ENCODE results near the gene NEGR1. TPM values are rescaled to one million over a fixed set of nuclear protein-coding genes. Genes with fewer than 3 reads are reported as not detected.

NEGR1 gene
- total RNA-seq, 1 experiment from 2014 or later = not detected

DNA sequence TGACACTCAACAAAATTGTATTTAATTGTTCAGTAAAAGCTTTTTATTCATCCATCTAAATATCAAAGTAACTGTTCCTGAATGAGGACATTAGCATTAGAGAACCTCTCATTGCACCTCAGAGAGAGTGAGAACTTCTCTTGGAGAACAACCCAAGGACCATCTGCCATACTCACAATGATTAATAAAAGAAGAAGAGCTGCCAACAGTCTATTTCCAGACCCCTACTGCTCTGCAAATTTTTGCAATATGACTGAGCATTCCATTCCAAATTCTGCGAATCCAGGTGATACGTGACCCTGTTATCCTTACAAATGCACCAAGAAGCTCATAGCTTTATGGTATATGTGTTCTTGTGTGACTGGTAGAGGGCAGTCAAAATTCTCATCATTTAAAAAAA lies 422.5 kb downstream of the NEGR1 start:
- in situ Hi-C loops (cut with HindIII; ENCODE audit: low pct_unique_long_range_greater_than_20kb, low sequenced_read_pairs) = no loop called here

DNA sequence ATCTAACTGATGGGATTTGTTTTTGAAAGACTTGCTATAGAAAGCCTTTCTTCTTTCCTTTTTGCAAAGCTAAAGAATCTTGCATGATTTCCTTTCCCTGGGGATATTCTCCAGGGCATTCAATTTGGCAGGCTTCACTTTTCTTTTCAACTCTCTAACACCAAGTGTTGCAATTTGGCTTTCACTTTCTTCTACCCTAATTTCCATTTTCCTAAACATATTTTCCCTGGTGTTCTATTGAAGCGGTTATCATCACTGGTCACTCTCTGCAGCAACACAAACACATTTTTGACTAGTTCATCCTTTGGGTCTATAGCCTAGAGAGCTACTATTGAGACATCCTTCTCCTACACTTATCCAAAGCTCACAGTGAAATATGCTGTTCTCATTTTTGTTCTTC lies 424.5 kb downstream of the NEGR1 start:
- no peak for DNase-seq (ENCODE audit: low read depth, low spot score)
- in situ Hi-C loops (cut with HindIII; ENCODE audit: low pct_unique_long_range_greater_than_20kb, low sequenced_read_pairs) = no loop called here

More for the DNA sequence above, 422.5 kb downstream of the NEGR1 start:
- no peak for DNase-seq (ENCODE audit: low read depth, low spot score)

DNA sequence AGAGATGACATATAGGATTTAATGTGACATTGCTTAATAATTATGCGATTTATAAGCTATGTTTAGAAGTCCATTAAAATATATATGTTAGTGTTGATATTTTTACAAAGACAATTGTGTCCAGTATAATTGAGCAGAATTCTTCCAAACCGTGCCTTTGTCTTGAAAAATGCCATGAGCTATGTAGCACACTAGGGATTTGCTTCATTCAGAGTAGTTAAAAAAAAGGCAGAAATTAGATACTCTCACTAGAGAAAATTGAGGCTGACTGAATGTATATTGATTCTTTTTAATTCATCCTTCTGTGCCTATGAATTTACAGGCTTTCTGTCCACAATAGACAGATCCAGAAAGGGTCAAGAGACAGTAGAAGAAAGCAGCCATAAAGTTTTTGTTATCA lies 429.0 kb downstream of the NEGR1 start:
- no peak for DNase-seq (ENCODE audit: low read depth, low spot score)
- in situ Hi-C loops (cut with HindIII; ENCODE audit: low pct_unique_long_range_greater_than_20kb, low sequenced_read_pairs) = no loop called here

DNA sequence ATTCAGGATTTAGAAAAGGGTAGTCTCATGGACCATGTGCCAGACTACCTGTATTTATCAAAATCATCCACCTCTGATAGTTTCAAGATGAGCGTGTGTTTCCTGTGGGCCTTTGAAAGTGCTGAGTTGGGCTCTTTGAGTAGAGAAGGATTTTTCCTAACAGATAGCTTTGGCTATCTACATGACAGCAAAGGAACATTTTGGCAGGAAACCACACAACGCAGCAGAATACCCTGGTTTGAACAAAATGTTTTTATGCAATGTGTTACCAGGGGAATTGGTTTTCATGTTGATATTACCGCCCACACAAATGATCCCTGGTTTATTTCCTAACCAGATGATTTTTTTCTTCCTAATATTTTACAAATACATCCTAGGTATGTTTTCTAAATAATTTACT lies 431.4 kb downstream of the NEGR1 start:
- in situ Hi-C loops (cut with HindIII; ENCODE audit: low pct_unique_long_range_greater_than_20kb, low sequenced_read_pairs) = no loop called here
- DNase-seq (ENCODE audit: low read depth, low spot score) = no peak

GRCh38 chr1:71850515-71850914 lies 431.8 kb downstream of the NEGR1 start:
- DNase-seq (ENCODE audit: low read depth, low spot score) = no peak
- in situ Hi-C loops (cut with HindIII; ENCODE audit: low pct_unique_long_range_greater_than_20kb, low sequenced_read_pairs) = no loop called here

DNA sequence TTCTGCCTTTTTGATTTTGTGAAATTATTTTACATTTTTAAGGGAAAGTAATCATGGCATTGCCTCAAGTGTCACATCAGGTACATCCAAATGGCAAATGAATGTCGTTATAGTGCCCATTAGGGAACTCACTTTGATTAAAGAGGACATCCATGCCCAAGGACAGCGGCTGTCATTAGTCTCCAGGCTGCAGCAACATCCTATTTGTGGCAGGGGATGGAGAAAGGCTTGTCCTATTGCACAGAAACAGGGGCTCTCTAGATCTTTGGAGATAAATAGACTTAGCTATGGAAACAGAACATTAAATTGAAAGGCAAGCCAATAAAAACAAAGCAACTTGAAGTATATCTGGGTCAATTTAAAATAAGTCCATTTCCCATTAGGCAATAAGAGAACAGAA lies 439.3 kb downstream of the NEGR1 start:
- in situ Hi-C loops (cut with HindIII; ENCODE audit: low pct_unique_long_range_greater_than_20kb, low sequenced_read_pairs) = no loop called here
- no peak for DNase-seq (ENCODE audit: low read depth, low spot score)

GRCh38 chr1:71839876-71840275 lies 442.5 kb downstream of the NEGR1 start:
- DNase-seq (ENCODE audit: low read depth, low spot score) = no peak

DNA sequence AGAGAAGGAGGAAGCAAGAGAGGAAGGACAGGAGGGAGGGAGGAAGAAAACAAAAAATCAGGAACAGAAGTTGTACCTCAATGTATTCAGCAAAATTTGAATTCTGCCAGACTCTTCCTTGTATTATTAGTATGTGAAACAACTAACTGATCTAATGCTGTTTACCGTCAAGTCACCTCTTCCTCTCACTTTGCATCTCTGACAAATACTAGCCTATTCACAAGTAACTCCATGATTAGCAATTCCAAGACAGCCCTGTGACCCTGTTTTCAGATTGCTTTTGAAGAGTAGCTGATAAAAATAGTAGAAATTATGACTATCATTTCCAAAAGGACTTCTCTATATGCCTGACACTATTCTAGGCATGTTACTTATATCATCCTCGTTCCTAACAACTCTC lies 445.4 kb downstream of the NEGR1 start:
- in situ Hi-C loops (cut with HindIII; ENCODE audit: low pct_unique_long_range_greater_than_20kb, low sequenced_read_pairs) = no loop called here
- DNase-seq (ENCODE audit: low read depth, low spot score) = no peak

More at GRCh38 chr1:71839876-71840275, 442.5 kb downstream of the NEGR1 start:
- in situ Hi-C loops (cut with HindIII; ENCODE audit: low pct_unique_long_range_greater_than_20kb, low sequenced_read_pairs) = no loop called here

- in situ Hi-C loops (cut with HindIII; ENCODE audit: low pct_unique_long_range_greater_than_20kb, low sequenced_read_pairs) = no loop called here
Measured at GRCh38 chr1:71835442-71835813, 446.9 kb downstream of the NEGR1 start.

DNA sequence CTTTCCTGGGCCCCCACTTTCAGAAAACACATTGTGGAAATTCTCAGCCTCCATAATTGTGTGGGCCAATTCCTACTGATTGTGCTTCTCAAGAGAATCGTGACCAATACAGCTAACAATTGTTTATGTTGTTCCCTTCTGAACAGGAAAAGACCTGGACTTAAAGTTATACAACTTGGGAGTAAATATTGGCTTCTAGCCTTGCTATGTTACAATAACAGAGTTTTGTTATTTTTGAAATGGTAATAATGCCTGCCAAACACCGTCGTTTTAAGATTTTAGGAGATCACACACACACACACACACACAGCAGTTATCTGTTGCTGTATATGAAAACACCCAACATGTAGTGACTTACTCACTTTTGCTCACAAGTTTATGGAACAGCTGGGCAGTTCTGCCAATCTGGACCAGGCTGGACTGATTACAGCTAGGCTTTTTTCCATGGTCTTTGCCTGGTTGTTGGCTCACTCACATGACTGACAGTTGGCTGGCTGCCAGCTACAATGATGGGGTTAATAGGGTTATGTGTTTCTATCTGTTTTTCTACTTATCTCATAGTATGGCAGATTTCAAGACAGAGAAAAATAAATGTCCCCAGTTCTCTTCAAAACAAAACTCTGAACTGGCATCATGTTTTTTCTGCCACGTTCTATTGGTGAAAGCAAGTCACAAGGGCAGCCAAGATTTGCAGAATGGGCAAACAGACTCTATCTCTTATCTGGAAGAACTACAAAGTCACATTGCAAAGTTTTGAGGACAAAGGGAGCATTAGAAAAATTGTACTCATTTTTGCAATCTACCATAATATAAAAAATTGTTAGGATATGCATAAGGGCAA lies 447.5 kb downstream of the NEGR1 start:
- DNase-seq (ENCODE audit: low read depth, low spot score) = no peak
- in situ Hi-C loops (cut with HindIII; ENCODE audit: low pct_unique_long_range_greater_than_20kb, low sequenced_read_pairs) = no loop called here

More at GRCh38 chr1:71835442-71835813, 446.9 kb downstream of the NEGR1 start:
- no peak for DNase-seq (ENCODE audit: low read depth, low spot score)

- DNase-seq (ENCODE audit: low read depth, low spot score) = no peak
- in situ Hi-C loops (cut with HindIII; ENCODE audit: low pct_unique_long_range_greater_than_20kb, low sequenced_read_pairs) = no loop called here
Measured at GRCh38 chr1:71831646-71832045, 450.7 kb downstream of the NEGR1 start.

DNA sequence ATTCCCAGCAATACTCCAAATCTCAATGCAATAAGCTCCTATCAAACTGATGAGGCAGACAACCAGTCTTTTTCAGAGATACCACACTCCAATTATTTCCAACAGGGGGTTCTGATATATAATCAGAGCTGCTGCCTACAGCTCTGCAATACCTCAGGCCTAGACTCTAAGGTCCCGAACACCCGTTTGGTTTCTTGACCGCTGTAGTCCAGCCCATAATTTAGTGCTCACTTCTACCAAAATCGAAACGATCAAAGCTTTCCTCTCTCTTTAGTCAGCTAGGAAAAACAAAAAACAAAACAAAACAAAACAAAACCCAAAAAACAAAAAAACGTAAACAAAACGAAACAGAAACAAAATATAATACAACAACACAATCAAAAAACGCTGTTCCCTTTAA lies 453.0 kb downstream of the NEGR1 start:
- DNase-seq (ENCODE audit: low read depth, low spot score) = no peak

GRCh38 chr1:71828431-71829012 lies 453.8 kb downstream of the NEGR1 start:
- in situ Hi-C loops (cut with HindIII; ENCODE audit: low pct_unique_long_range_greater_than_20kb, low sequenced_read_pairs) = no loop called here
- peak; percentile 61 for DNase-seq (ENCODE audit: low read depth, low spot score)

More for the DNA sequence above, 453.0 kb downstream of the NEGR1 start:
- in situ Hi-C loops (cut with HindIII; ENCODE audit: low pct_unique_long_range_greater_than_20kb, low sequenced_read_pairs) = no loop called here

GRCh38 chr1:71823708-71824305 lies 458.5 kb downstream of the NEGR1 start:
- in situ Hi-C loops (cut with HindIII; ENCODE audit: low pct_unique_long_range_greater_than_20kb, low sequenced_read_pairs) = no loop called here
- no peak for DNase-seq (ENCODE audit: low read depth, low spot score)

DNA sequence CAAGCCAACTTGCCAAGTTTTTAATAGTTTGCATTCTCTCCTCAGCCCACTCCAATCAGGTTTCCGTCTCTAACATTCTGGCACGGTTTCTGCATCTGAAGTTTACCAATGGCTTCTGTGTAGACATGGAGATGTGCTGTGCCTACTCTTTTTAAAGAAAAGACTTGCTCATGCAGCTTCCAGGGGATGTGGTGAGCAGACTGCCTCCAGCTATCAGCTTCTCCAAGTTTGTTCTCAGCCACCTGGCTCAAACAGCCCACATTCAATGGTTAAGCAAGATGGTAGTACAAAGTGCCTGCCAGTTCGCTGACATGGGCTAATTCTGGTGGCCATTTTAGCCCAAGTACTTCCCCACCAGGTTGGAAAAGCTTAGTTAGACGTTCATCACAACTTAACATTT lies 465.3 kb downstream of the NEGR1 start:
- DNase-seq (ENCODE audit: low read depth, low spot score) = no peak
- in situ Hi-C loops (cut with HindIII; ENCODE audit: low pct_unique_long_range_greater_than_20kb, low sequenced_read_pairs) = no loop called here

DNA sequence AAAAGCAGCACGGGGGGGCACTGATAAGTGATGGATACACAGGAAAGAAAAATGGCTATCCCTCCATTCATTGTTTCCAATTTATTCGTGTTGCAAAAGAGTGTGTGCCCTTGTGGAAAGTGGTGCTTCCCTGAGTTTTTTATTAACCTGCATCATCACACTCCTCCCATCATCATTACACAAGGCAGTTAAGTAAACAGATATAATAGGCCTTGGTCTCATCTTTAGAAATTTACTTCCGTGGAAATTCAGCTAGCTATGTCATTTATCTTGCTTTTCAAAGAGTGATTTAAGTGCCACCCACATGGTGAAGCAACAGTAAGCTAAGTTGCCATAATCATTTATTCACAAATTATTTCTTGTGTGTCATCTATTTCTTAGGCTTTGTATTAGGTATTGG lies 473.3 kb downstream of the NEGR1 start:
- in situ Hi-C loops (cut with HindIII; ENCODE audit: low pct_unique_long_range_greater_than_20kb, low sequenced_read_pairs) = no loop called here
- no peak for DNase-seq (ENCODE audit: low read depth, low spot score)

DNA sequence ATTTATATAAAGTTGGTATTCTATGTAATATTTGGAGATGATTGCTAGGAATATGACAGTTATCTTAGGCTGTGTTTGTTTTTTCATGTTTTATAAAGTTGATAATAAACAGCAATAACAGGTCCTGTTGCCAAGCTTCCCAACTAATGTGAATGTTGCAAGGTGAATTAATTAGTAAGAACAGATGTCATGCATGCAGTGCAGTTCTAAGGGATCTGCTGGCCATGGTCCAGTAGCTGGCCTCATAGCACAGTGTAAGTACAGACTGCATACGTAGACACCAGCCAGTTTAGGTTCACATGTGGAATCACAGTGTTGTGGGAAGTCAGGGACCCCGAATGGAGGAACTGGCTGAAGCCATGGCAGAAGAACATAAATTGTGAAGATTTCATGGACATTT lies 478.2 kb downstream of the NEGR1 start:
- in situ Hi-C loops (cut with HindIII; ENCODE audit: low pct_unique_long_range_greater_than_20kb, low sequenced_read_pairs) = no loop called here
- DNase-seq (ENCODE audit: low read depth, low spot score) = no peak

GRCh38 chr1:71796006-71796405 lies 486.3 kb downstream of the NEGR1 start:
- DNase-seq (ENCODE audit: low read depth, low spot score) = no peak
- in situ Hi-C loops (cut with HindIII; ENCODE audit: low pct_unique_long_range_greater_than_20kb, low sequenced_read_pairs) = no loop called here

DNA sequence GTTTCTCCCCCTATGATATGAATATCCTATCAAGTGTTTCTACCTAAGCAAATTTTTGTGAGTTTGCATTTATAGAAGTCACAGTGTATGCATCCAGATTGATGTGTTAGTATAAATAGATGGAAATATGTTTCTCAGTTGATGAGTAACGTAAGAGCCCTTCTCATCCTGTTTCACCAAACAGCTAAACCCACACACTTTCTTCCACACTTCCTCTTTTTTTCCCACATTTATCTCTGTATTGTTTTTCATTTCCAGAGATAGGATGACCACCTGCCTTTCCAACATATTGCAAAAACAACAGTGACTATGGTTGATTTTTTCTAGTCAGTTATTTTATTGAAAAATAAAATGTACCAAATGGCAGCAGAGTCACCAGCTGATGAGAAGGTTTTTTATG lies 490.1 kb downstream of the NEGR1 start:
- in situ Hi-C loops (cut with HindIII; ENCODE audit: low pct_unique_long_range_greater_than_20kb, low sequenced_read_pairs) = no loop called here
- no peak for DNase-seq (ENCODE audit: low read depth, low spot score)

Measured in SK-MEL-5 (cell line).